ENCODE measurements around the gene CARNS1.
A peak's percentile ranks its signal among the peaks of the same experiment; 100 is the strongest.

- TF ChIP-seq, protein P1, sequence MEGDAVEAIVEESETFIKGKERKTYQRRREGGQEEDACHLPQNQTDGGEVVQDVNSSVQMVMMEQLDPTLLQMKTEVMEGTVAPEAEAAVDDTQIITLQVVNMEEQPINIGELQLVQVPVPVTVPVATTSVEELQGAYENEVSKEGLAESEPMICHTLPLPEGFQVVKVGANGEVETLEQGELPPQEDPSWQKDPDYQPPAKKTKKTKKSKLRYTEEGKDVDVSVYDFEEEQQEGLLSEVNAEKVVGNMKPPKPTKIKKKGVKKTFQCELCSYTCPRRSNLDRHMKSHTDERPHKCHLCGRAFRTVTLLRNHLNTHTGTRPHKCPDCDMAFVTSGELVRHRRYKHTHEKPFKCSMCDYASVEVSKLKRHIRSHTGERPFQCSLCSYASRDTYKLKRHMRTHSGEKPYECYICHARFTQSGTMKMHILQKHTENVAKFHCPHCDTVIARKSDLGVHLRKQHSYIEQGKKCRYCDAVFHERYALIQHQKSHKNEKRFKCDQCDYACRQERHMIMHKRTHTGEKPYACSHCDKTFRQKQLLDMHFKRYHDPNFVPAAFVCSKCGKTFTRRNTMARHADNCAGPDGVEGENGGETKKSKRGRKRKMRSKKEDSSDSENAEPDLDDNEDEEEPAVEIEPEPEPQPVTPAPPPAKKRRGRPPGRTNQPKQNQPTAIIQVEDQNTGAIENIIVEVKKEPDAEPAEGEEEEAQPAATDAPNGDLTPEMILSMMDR (conservative IDR thresholded peaks at IDR 0.05; ENCODE audit: low read depth, low read length) = 0 out of 2 replicates have a peak, but pooled peaks have one; percentile 26
- no peak for TF ChIP-seq EZH2 (IDR thresholded peaks at IDR 0.05; ENCODE audit: borderline replicate concordance, low read depth, low read length, poor library complexity, severe bottlenecking)
Measured at GRCh38 chr11:67406969-67407687, 8.3 kb upstream of the CARNS1 start.

Measured in A673 (cell line).